Lower lobe of right lung (tissue), 2 donors: ENCODE results near the gene PPP1R12C. TPM values are rescaled to one million over a fixed set of nuclear protein-coding genes. Genes with fewer than 3 reads are reported as not detected.
A peak's percentile ranks its signal among the peaks of the same experiment; 100 is the strongest.

ENCODE experiments used
- ATAC-seq, 2 donors: fragments of 200-7000 bp; cut with Tn5 transposase; one replicate each; pipeline ENCODE4 v1.9.1; 2020 to 2022; ENCODE audit warnings: mild to moderate bottlenecking in 2 of 2, moderate library complexity in 2 of 2
- DNase-seq: peaks from one replicate; pipeline ENCODE4 v3.0.0-alpha.2; 2020
- H3K27ac ChIP-seq: fragments of 200-600 bp; one replicate; pipeline ENCODE4 v1.8.0; 2022
- H3K27me3 ChIP-seq: fragments of 200-600 bp; one replicate; pipeline ENCODE4 v1.8.0; 2022; ENCODE audit warnings: low read depth
- H3K36me3 ChIP-seq: fragments of 200-600 bp; one replicate; pipeline ENCODE4 v1.8.0; 2022; ENCODE audit warnings: mild to moderate bottlenecking
- H3K4me1 ChIP-seq: fragments of 200-600 bp; one replicate; pipeline ENCODE4 v1.8.0; 2022
- H3K4me3 ChIP-seq: fragments of 200-600 bp; one replicate; pipeline ENCODE4 v1.8.0; 2022; ENCODE audit warnings: mild to moderate bottlenecking
- H3K9me3 ChIP-seq: fragments of 200-600 bp; one replicate; pipeline ENCODE4 v1.8.0; 2022
- CTCF ChIP-seq: fragments of 200-600 bp; IDR thresholded peaks from one replicate; pipeline ENCODE4 v1.8.0; 2022; ENCODE audit warnings: antibody characterized with exemption, mild to moderate bottlenecking
- intact Hi-C: fragments of 100-400 bp; cut with DNase I; formaldehyde crosslinking; loops from one replicate; pipeline ENCODE4 v1.11.0; 2022
- total RNA-seq: library from RNA; stranded (reverse); fragmentation: NEBNext Ultra II Directional; extraction: Animal tissue kit (Norgen Biotek cat#: 25700); gene quantifications from one replicate; pipeline ENCODE4 v1.2.1, GENCODE V29; 2021
- donor health status: DM: no; HTN: yes; CAD: no; lungs with severe emphysema.

The PPP1R12C gene
- total RNA-seq, 1 donor from 2014 or later = 103 TPM

DNA sequence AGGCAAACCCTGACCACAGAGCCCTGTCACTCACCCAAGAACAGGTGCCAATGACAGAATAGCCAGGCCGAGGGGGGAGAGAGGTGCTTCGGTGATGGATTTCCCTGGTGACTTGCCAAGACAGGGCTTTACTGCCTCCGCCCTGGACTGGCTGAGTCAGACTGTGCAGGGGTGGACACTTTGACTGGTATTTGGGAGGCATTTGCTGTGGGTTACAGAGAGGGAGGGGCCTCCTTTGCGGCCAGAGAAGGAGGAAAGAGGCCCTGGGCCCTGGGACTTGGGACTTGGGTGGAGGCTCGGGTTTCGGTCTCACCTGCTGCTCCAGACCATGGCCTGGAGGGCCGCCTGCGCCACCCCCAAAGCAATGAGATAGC is 46.3 kb downstream of the PPP1R12C start:
- Histone ChIP-seq H3K36me3 (no peaks in the 10 kb centered on the region), H3K4me1 (peaks cover 6% of the 10 kb centered on the region), H3K27ac (no peak overlapping the region), H3K27me3 (peaks cover 28% of the 10 kb centered on the region), H3K9me3 (no peaks in the 10 kb centered on the region), H3K4me3 (no peak overlapping the region)
- no peak for TF ChIP-seq CTCF
- intact Hi-C loops = no loop called here
- no peak for DNase-seq
- ATAC-seq = peak in 1 of 2 donors; percentile 16

DNA sequence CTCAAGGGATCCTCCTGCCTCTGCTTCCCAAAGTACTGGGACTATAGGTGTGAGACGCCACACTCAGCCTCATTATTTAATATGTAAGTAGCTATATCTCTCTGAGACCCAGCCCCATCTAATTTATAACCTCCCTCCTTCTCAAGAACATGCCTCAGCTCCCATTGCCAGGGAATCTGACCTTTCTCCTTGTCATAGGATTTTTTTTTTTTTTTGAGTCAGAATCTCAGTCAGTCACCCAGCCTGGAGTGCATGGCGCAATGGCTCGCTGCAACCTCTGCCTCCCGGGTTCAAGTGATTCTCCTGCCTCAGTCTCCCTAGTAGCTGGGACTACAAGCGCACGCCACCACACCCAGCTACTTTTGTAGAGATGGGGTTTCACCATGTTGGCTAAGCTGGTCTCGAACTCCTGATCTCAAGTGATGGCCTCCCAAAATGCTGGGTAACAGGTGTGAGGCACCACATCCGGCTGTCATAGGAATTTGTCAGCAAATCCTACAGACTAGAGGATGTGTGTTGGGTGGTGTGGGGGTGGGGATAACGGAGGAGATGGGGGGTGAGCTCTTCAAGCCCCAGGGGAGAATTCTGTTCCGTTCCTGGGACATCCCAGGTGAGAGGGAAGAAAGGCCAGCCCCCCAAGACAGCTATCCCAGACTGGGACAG is 46.8 kb downstream of the PPP1R12C start:
- intact Hi-C loops = no loop called here
- H3K9me3 ChIP-seq = no peaks in the 10 kb centered on the region
- DNase-seq = no peak
- peaks cover 26% of the 10 kb centered on the region for H3K27me3 ChIP-seq
- no peaks in the 10 kb centered on the region for H3K36me3 ChIP-seq
- ATAC-seq = no peak
- no peak overlapping the region for H3K4me3 ChIP-seq
- TF ChIP-seq CTCF = no peak
- H3K4me1 ChIP-seq = peaks cover 6% of the 10 kb centered on the region
- no peak overlapping the region for H3K27ac ChIP-seq

GRCh38 chr19:55069865-55070197 is 47.6 kb downstream of the PPP1R12C start:
- DNase-seq = no peak
- Histone ChIP-seq H3K27ac (peak overlapping the region; percentile 73), H3K36me3 (no peaks in the 10 kb centered on the region), H3K4me1 (peaks cover 6% of the 10 kb centered on the region), H3K9me3 (no peaks in the 10 kb centered on the region), H3K27me3 (peaks cover 25% of the 10 kb centered on the region), H3K4me3 (peak overlapping the region; percentile 44)
- ATAC-seq = no peak
- intact Hi-C loops = no loop called here
- no peak for TF ChIP-seq CTCF

GRCh38 chr19:55068950-55069864 is 48.2 kb downstream of the PPP1R12C start:
- Histone ChIP-seq H3K9me3 (no peaks in the 10 kb centered on the region), H3K27ac (peak overlapping the region; percentile 73), H3K4me1 (peaks cover 6% of the 10 kb centered on the region), H3K27me3 (peaks cover 25% of the 10 kb centered on the region), H3K36me3 (no peaks in the 10 kb centered on the region), H3K4me3 (peak overlapping the region; percentile 44)
- ATAC-seq (peak; percentile 92 to 94), DNase-seq (peak; percentile 79)
- intact Hi-C loops = no loop called here
- TF ChIP-seq CTCF = no peak

GRCh38 chr19:55067869-55068268 is 49.6 kb downstream of the PPP1R12C start:
- intact Hi-C loops = no loop called here
- Histone ChIP-seq H3K27ac (no peak overlapping the region), H3K9me3 (no peaks in the 10 kb centered on the region), H3K4me3 (no peak overlapping the region), H3K36me3 (no peaks in the 10 kb centered on the region), H3K4me1 (peaks cover 6% of the 10 kb centered on the region), H3K27me3 (peaks cover 25% of the 10 kb centered on the region)
- no peak for DNase-seq
- no peak for ATAC-seq
- TF ChIP-seq CTCF = no peak
